Measurements from ENCODE around the gene ZNF610.

GRCh38 chr19:52343548-52343947, 7.5 kb downstream of the ZNF610 start:
- TF ChIP-seq TAF1 (IDR thresholded peaks at IDR 0.05; ENCODE audit: borderline replicate concordance, insufficient read depth, low read length) (no peak), POLR2AphosphoS5 (IDR thresholded peaks at IDR 0.05; ENCODE audit: low read depth, low read length) (no peak), REST (IDR thresholded peaks at IDR 0.05; ENCODE audit: insufficient read depth in 1 of 2, low read depth in 2 of 2, low read length in 2 of 2) (no peak), SIN3A (IDR thresholded peaks at IDR 0.05; ENCODE audit: borderline replicate concordance, insufficient read depth, low read length) (no peak), FOXP2 (optimal IDR thresholded peaks at IDR 0.05; ENCODE audit: borderline replicate concordance, extremely low read depth, extremely low read length, insufficient read depth) (no peak)
